Epithelial cell of esophagus (primary cell): ENCODE measurements around the gene CNGA3.

Source experiments
- DNase-seq: peaks from one replicate; pipeline ENCODE4 v3.0.0; 2010; ENCODE audit warnings: low read depth
- H3K4me3 ChIP-seq: 2 replicates; pipeline ENCODE4 v1.5.1; 2011; ENCODE audit warnings: mild to moderate bottlenecking, low read length, control low read depth
- TF ChIP-seq, protein P1 (sequence below): IDR thresholded peaks from 2 replicates; pipeline ENCODE4 v1.5.1; 2011; ENCODE audit warnings: low read depth, mild to moderate bottlenecking, low read length, control low read depth, inconsistent platforms; ENCODE audit not compliant: insufficient read depth; ENCODE audit errors: missing control alignments

The CNGA3 gene

DNA sequence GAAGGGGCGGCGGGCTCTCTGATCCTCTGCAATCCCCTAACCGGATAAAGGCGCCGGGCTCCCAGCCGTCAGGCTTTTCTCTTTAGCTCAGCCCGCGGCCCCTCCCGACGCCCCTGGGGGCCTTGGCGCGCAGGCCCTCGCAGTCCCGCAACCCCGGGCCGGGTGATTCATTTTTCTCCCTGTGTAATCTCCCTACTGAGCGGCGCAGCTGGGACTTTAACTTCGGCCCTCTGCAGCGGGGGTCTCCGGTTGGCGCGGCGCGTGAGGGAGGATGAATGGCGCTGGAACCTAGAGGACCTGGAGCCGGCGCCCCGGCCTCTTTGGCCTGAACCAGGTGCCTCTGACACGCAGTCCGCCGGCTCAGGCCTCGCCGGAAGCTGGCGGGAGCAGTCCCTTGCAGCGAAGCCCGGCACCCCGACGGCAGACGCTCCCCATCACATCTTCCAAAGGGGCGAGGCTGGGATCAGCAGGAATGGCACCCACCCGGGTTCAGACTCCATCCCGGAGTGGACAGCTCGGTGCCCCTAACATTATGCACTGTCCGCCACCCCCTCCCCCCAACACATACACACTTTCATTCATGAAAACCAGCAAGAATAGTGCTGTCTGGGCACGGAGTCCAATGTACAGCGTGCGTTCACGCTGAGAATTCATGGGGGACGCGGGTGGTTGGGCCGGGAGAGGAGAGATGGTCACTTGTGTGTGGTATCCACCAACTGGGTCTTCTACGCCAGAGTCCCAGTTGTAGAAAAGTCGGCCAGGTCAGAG, 1.2 kb downstream of the CNGA3 start:
- no peak for DNase-seq
- H3K4me3 ChIP-seq, result no peak overlapping the region
- TF ChIP-seq, protein P1, sequence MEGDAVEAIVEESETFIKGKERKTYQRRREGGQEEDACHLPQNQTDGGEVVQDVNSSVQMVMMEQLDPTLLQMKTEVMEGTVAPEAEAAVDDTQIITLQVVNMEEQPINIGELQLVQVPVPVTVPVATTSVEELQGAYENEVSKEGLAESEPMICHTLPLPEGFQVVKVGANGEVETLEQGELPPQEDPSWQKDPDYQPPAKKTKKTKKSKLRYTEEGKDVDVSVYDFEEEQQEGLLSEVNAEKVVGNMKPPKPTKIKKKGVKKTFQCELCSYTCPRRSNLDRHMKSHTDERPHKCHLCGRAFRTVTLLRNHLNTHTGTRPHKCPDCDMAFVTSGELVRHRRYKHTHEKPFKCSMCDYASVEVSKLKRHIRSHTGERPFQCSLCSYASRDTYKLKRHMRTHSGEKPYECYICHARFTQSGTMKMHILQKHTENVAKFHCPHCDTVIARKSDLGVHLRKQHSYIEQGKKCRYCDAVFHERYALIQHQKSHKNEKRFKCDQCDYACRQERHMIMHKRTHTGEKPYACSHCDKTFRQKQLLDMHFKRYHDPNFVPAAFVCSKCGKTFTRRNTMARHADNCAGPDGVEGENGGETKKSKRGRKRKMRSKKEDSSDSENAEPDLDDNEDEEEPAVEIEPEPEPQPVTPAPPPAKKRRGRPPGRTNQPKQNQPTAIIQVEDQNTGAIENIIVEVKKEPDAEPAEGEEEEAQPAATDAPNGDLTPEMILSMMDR, result no peak

DNA sequence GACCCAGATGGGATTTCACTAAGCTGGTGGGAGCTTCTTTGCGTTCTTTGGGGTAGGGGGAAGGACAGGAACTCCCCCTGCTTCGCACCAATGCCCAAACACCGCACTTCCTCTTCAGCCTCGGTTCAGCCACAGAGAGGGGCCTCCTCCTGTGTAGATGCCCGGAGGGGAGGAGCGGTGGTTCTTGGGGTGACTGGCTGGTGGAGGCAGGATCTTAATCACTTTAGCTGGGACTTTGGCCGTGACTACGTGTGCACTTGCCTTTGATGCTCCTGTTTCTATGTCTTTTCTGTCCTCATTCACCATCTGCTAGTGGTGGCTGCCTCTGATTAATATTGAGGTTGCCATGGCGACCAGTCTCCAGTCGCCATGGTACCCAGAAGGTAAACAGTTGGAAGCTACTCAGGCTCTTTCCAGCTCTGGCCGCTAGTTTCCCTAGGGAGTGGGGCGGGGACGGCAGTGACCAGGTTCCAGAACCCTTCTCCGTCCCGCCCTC, 1.9 kb downstream of the CNGA3 start:
- DNase-seq, result no peak
- H3K4me3 ChIP-seq, result no peak overlapping the region
- TF ChIP-seq, protein P1, result no peak

DNA sequence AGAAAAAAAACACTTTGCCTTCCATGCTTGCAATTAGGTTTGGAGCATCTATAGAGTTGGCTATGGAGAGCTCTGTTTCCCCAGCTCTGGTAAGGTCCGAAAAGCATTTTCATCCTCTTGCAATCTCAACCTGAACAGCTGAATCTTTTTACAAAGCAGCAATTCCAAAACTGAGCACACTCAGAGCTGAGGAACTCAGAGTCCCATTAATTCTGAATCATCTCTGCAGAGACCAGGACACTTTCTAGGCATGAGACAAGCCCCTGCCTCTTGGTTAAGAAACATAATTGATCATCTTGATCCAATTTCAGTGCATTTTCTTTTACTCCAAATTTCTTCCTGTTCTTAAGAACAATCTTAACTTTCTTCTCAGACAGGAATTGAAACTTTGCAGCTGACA, 4.2 kb downstream of the CNGA3 start:
- DNase-seq, result no peak
- TF ChIP-seq, protein P1, result no peak
- H3K4me3 ChIP-seq, result no peak overlapping the region

DNA sequence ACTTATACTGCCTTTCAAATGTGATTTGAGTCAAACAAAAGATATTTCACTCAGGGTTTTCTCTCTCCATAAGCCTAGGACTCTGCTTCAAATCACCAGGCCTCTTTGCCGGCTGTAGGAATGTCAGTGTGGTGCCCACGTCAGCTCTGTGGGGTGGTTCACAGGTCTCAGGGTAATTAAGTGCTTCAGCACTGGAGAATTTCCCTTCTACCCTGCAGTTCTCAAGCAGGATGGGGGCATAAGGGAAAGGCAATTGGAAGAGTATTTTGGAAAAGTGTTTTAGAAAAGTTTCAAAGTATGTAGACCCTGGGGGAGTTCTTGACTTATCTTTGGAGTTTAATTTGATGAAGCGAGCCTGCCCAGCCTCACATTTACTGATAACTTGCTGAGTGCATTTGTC, 9.6 kb downstream of the CNGA3 start:
- TF ChIP-seq, protein P1, result no peak
- no peak overlapping the region for H3K4me3 ChIP-seq
- no peak for DNase-seq

DNA sequence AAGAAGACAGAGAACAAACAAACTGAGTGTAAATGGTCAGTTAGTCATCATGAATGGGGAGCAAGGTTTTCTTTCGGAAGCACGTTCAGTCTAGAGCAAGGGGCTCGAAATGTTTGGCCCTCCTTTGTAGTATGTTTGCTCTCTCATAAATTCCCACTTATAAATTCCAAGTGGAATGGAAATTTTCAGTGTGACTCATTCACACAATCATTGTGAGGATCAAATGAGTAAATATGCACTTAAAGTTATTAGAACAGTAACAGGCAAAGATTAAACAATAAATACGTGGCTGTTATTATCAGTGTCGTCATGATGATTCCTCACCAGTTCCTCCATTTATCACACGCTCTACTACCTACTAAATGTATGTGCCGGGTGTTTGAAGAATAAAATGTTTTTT, 10.5 kb downstream of the CNGA3 start:
- no peak overlapping the region for H3K4me3 ChIP-seq
- DNase-seq, result peak; percentile 20
- TF ChIP-seq, protein P1, result no peak

DNA sequence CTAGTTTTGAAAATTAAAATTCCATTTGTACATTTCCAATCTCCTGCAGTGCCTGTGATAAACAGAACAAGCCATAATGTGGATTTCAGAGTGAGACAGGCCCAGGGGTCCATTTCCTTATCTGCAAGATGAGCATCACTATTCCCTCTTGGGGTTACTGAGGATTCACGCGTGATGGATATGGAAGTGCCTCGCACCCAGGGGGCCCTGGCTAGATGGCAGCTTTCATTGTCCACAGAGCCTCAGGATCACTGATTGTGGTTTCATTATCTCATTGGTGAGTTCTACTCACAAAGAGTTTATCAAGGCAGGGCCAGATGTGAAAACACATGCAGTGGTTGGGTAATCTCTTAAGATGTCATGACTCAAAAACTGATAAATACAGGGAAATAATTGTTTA, 11.6 kb downstream of the CNGA3 start:
- no peak for DNase-seq
- H3K4me3 ChIP-seq, result no peak overlapping the region
- TF ChIP-seq, protein P1, result no peak

DNA sequence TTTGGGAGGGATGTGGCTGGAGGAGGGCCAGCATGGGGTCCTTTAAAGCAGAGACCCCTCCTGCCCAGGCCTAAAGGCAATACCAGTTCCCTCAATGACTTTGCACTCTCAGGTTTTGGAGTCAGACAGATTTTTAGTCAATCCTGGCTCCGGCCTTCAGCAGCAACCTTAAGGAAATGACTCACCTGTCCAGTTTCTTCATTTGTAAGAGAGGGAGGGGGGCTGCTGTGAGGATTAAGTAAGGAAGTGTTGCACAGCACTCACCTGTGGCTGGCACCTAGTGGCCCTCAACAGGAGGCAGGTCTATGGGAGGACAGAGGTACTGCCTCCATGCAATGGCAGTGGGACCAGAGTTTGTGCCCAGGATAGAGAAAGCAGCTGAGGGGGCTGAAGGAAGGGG, 13.7 kb downstream of the CNGA3 start:
- no peak overlapping the region for H3K4me3 ChIP-seq
- TF ChIP-seq, protein P1, result no peak
- DNase-seq, result peak; percentile 75
